HG02610 (cell line): ENCODE measurements around the gene SCNN1A.

Source experiments
- ATAC-seq: cut with Tn5 transposase; IDR thresholded peaks from one replicate; pipeline ENCODE4 v1.9.1; 2021; ENCODE audit warnings: mild to moderate bottlenecking, moderate library complexity; ENCODE audit not compliant: unreplicated experiment

SCNN1A gene

DNA sequence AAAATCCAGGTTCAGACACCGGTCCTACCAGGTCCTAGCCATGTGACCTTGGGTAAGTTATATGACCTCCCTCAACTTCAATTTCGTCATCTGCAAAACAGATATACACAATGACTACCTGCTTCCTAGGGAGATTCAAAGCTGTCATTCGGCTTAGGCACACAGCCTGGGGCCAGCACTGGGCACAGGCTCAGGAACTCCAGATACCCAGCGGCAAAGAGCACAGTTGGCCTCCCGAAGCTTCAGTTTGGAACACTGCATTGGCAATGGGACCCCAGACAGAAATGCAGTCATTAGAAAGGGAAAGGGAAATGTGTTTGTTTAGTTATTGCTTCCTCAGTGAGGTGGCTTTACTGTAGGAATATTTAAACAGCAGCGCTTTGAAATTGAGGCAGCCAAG is 53.5 kb downstream of the SCNN1A start:
- ATAC-seq = no peak

DNA sequence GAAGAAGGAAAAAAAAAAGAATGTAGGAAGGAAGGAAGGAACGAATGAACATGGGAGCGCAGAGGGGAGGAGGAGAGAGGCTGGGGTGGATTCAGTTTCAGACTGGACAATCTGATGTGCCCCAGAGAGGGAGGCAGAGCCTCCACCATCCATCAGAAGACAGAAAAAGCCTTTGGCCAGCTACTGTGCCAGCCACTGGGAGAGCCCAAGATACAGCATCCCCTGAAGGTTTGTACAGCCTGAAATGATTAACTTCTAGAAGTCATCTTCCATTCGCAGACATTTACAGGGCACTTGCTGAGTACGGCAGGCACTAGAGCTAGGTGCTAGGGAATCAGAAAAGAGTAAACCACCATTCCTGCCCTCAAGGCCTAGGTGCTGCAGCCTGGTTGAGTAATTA is 55.9 kb downstream of the SCNN1A start:
- no peak for ATAC-seq

- ATAC-seq = no peak
These were observed 56.9 kb downstream of the SCNN1A start for GRCh38 chr12:6318440-6318879.

GRCh38 chr12:6317693-6318439 is 57.5 kb downstream of the SCNN1A start:
- ATAC-seq = no peak

- no peak for ATAC-seq
These were observed 58.3 kb downstream of the SCNN1A start for GRCh38 chr12:6316921-6317692.

- no peak for ATAC-seq
These were observed 59.4 kb downstream of the SCNN1A start for GRCh38 chr12:6315704-6316597.

- no peak for ATAC-seq
These were observed 60.2 kb downstream of the SCNN1A start for GRCh38 chr12:6315184-6315583.

GRCh38 chr12:6314776-6315175 is 60.6 kb downstream of the SCNN1A start:
- ATAC-seq = no peak

DNA sequence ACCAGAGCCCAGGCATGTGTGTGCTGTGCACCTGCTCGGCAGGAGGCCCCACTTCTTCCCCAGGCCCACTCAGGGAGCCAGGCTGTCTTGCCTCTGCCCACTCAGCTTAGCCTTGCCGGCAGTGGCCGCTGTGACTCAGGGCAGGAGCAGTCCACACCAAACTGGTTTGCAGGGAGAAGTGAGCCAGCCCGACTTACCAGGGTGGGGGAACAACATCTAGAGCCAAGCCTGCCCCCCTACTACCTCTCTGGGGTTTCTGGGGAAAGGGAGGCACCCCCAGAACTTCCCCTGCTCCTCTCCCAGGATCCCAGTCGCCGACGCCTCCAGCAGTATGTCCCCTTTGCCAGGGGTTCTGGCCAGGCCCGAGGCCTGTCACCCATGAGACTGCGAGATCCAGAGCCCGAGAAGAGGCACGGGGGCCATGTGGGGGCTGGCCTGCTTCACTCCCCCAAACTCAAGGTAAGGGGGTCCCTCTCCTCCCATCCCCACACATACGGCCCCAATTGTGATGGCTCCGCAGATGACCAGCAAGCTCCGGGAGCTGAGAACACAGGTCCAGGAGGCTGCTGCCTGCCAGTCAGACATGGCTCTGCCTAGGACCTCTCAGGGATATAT is 61.9 kb downstream of the SCNN1A start:
- no peak for ATAC-seq

- peak; percentile 75 for ATAC-seq
These were observed 62.6 kb downstream of the SCNN1A start for GRCh38 chr12:6312529-6313325.

GRCh38 chr12:6311822-6312528 is 63.4 kb downstream of the SCNN1A start:
- ATAC-seq = no peak

DNA sequence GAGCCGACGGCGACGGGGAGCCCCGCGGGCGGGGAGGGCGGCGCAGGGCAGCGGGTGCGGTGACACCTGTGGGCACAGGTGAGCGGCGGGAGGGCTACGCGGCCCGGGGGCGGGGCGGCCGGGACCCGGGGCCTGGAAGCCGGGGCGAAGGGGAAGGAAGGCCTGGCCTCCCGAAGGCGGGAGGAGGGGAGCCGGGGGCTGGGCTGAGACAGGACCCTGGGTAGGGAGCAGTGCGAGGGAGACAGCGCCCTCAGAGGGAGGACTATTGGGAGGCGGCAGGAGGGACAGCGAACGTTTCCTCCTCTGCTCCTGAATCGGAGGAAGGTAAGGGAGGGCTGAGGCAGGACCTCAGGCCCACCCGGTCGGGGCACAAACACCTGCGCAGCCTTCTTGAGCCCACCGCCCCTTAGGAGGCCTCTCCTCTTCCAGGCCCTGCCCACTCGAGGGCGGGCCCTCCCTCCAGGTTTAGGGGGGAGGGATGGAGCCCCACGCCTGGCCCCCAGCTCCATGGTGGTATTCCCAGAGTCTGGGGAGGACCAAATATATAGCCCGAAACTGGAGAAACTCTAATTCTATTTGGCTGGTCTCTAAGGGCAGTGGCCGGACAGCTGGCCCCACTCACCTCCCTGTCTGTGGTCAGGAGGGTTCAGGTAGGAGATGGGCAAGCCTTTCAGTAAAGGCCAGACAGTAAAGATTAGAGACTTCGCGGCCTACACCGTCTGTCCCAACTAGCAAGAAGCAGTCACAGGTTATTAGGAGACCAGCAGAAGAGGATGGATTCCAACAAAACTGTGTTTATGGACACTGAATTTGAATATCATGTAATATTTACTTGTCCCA is 64.4 kb downstream of the SCNN1A start:
- ATAC-seq = no peak

DNA sequence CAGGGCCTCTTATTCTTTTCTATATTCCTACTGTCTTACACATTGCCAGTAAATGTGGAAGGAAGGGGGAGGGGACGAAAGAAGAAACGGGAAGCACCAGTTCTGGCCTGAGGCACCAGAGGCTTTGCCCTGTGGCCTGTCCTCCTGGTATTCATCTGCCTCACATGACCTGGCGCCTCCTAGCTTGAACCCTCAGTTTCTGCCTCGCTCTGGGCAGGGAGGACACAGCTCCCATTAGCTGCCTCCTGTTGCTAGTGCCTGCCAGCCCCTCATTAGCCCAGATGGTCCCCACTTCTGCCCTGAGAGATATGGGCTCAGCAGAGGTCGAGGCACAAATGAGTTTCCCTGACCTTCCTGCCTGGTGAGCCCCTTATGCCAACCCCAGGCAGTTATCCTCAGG is 67.8 kb downstream of the SCNN1A start:
- no peak for ATAC-seq

- no peak for ATAC-seq
These were observed 68.7 kb downstream of the SCNN1A start for GRCh38 chr12:6306599-6307220.

DNA sequence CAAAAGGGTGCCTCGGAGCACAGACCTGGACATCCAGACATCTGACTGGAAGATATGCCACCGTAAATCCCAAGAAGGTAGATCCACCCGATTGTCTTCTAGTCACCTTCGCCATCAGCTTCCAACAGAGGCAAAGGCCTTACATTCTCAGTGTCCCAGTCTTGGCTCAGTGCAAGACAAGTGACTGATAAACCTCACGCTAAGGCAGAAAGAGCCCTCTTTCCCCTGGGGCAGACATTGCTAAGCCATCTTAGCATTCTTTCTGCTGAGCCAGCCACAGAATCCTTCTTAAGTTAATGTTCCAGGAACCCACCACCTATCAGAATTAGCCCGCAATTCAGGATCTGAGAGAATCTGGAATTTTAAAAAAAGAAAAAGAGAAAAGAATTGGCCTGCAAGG is 69.2 kb downstream of the SCNN1A start:
- no peak for ATAC-seq

- no peak for ATAC-seq
These were observed 72.3 kb downstream of the SCNN1A start for GRCh38 chr12:6303071-6303470.

GRCh38 chr12:6302621-6303020 is 72.7 kb downstream of the SCNN1A start:
- no peak for ATAC-seq

GRCh38 chr12:6301721-6302120 is 73.6 kb downstream of the SCNN1A start:
- no peak for ATAC-seq
